Transverse colon (tissue), 4 donors: ENCODE data around the gene PTS. TPM values are rescaled to one million over a fixed set of nuclear protein-coding genes. Genes with fewer than 3 reads are reported as not detected.
"Not testable (repeated sequence)": the region's sequence is repeated elsewhere in the genome, so short reads cannot be mapped to it uniquely, and the experiment has no call there.

Source experiments
- DNase-seq: peaks from one replicate; pipeline ENCODE4 v3.0.0-alpha.2; 2019
- H3K27ac ChIP-seq, 4 donors: fragments of 200-600 bp; sonication (generic); 2 replicates each; pipeline ENCODE4 v1.5.1; 2016 to 2018; ENCODE audit warnings: inconsistent platforms in 4 of 4
- H3K27me3 ChIP-seq: fragments of 200-600 bp; sonication (generic); 2 replicates; pipeline ENCODE4 v1.5.1; 2017; ENCODE audit warnings: inconsistent platforms
- H3K36me3 ChIP-seq, 4 donors: fragments of 200-600 bp; sonication (generic); 2 replicates each; pipeline ENCODE4 v1.5.1; 2017 to 2019; ENCODE audit warnings: inconsistent platforms in 4 of 4
- H3K4me1 ChIP-seq, 4 donors: fragments of 200-600 bp; sonication (generic); 2 replicates each; pipeline ENCODE4 v1.5.1; 2017 to 2020; ENCODE audit warnings: inconsistent platforms in 4 of 4
- H3K4me3 ChIP-seq, 4 donors: fragments of 200-600 bp; sonication (generic); 1 replicate in 1 of 4; 2 replicates in 3 of 4; pipeline versions ENCODE4 v1.5.1 to v1.6.1; 2017 to 2019; ENCODE audit warnings: inconsistent platforms in 4 of 4
- H3K9me3 ChIP-seq, 2 donors: fragments of 200-600 bp; sonication (generic); 2 replicates each; pipeline ENCODE4 v1.5.1; 2017 to 2019; ENCODE audit warnings: inconsistent platforms in 2 of 2
- CTCF ChIP-seq, 5 experiments: fragments of 200-600 bp in 3 of 5; fragments of 450-650 bp in 2 of 5; sonication (generic) in 3 of 5; IDR thresholded peaks; 1 replicate in 2 of 5; 2 replicates in 3 of 5; pipeline ENCODE4 v1.5.1; 2016 to 2017; ENCODE audit warnings: antibody characterized with exemption in 5 of 5, inconsistent platforms in 3 of 5, mild to moderate bottlenecking in 2 of 5, moderate library complexity in 1 of 5
- EP300 ChIP-seq: sonication (generic); formaldehyde crosslinking; IDR thresholded peaks from one replicate; pipeline ENCODE4 v1.6.1; 2017; ENCODE audit warnings: antibody characterized with exemption, low read depth
- POLR2A ChIP-seq: fragments of 450-650 bp; IDR thresholded peaks from one replicate; pipeline ENCODE4 v1.6.1; 2016; ENCODE audit warnings: antibody characterized with exemption, mild to moderate bottlenecking, moderate library complexity
- POLR2AphosphoS5 ChIP-seq, 3 donors: sonication (generic); formaldehyde crosslinking; IDR thresholded peaks; one replicate each; pipeline ENCODE4 v1.6.1; 2016; ENCODE audit warnings: antibody characterized with exemption in 3 of 3
- WGBS, 2 donors: methylation state at CpG; one replicate each; pipeline ENCODE4 v1.1.5; 2018; ENCODE audit warnings: low coverage in 1 of 2; 5-methylcytosine and 5-hydroxymethylcytosine counted together
- in situ Hi-C, 4 donors: fragments of 200-750 bp; cut with MboI; loops; one replicate each; pipeline versions ENCODE4 v1.15.0 to v1.15.1; 2017; ENCODE audit warnings: low sequenced_read_pairs in 3 of 4, low pct_ligation_motif_present in 1 of 4, low pct_unique_long_range_greater_than_20kb in 1 of 4
- intact Hi-C: fragments of 100-400 bp; cut with DNase I; formaldehyde crosslinking; loops from one replicate; pipeline ENCODE4 v1.15.1; 2023; ENCODE audit warnings: low total_unique reads
- total RNA-seq, 4 donors: library from RNA; depleted of rRNA; stranded (reverse); fragments of >200 nt; gene quantifications; one replicate each; pipeline ENCODE4 v1.1.0, GENCODE V29; 2016

PTS gene
- total RNA-seq, 4 donors from 2014 or later = 9.7 to 29.1 (median 18.7) TPM

- intact Hi-C loops (no loop called here), in situ Hi-C loops (loop anchor here in 2 of 4 donors (10.0 kb wide), 1 partner anchor 65 kb away; no protein-coding TSS in a partner anchor)
- DNase-seq = no peak
- Histone ChIP-seq H3K4me1 (peaks cover 0 to 12% (median 9%) of the 10 kb centered on the region in 4 donors), H3K4me3 (no peak overlapping the region), H3K9me3 (no peaks in the 10 kb centered on the region), H3K27ac (no peak overlapping the region), H3K27me3 (no peaks in the 10 kb centered on the region), H3K36me3 (no peaks in the 10 kb centered on the region)
- TF ChIP-seq POLR2A = no peak
- no peak for TF ChIP-seq EP300
- no peak for TF ChIP-seq CTCF (IDR thresholded peaks at IDR 0.05)
These were observed 46.6 kb upstream of the PTS start for GRCh38 chr11:112179601-112180000.

- TF ChIP-seq CTCF (IDR thresholded peaks at IDR 0.05) (no peak), POLR2A (no peak), POLR2AphosphoS5 (IDR thresholded peaks at IDR 0.05) (no peak), EP300 (no peak)
- in situ Hi-C loops (no loop called here), intact Hi-C loops (no loop called here)
- no peak for DNase-seq
- 60 to 83% methylated on average over 1 of the region's 1 CpG for WGBS, 2 donors
- H3K4me3 ChIP-seq = no peak overlapping the region
- H3K4me1 ChIP-seq = no peaks in the 10 kb centered on the region
- no peak overlapping the region for H3K27ac ChIP-seq
- H3K9me3 ChIP-seq = no peaks in the 10 kb centered on the region
- H3K36me3 ChIP-seq = no peaks in the 10 kb centered on the region
- no peaks in the 10 kb centered on the region for H3K27me3 ChIP-seq
These were observed 43.4 kb upstream of the PTS start for GRCh38 chr11:112182867-112183266.

- no peak for TF ChIP-seq EP300
- no peak for TF ChIP-seq CTCF (IDR thresholded peaks at IDR 0.05)
- no peak for TF ChIP-seq POLR2AphosphoS5 (IDR thresholded peaks at IDR 0.05)
- TF ChIP-seq POLR2A = no peak
- Histone ChIP-seq H3K27ac (no peak overlapping the region), H3K4me1 (no peaks in the 10 kb centered on the region), H3K36me3 (no peaks in the 10 kb centered on the region), H3K9me3 (no peaks in the 10 kb centered on the region), H3K4me3 (no peak overlapping the region), H3K27me3 (no peaks in the 10 kb centered on the region)
- in situ Hi-C loops (no loop called here), intact Hi-C loops (no loop called here)
- DNase-seq = no peak
These were observed 40.3 kb upstream of the PTS start for GRCh38 chr11:112185883-112186282.

- Histone ChIP-seq H3K9me3 (no peaks in the 10 kb centered on the region), H3K27me3 (no peaks in the 10 kb centered on the region), H3K4me1 (no peaks in the 10 kb centered on the region), H3K27ac (no peak overlapping the region), H3K4me3 (no peak overlapping the region), H3K36me3 (no peaks in the 10 kb centered on the region)
- intact Hi-C loops = no loop called here
- in situ Hi-C loops = no loop called here
- DNase-seq = no peak
- TF ChIP-seq POLR2A = no peak
- no peak for TF ChIP-seq POLR2AphosphoS5 (IDR thresholded peaks at IDR 0.05)
- TF ChIP-seq EP300 = no peak
- TF ChIP-seq CTCF (IDR thresholded peaks at IDR 0.05) = no peak
These were observed 39.9 kb upstream of the PTS start for GRCh38 chr11:112186304-112186703.

- H3K9me3 ChIP-seq, H3K27me3 ChIP-seq, in situ Hi-C loops, DNase-seq, intact Hi-C loops, H3K4me3 ChIP-seq, H3K36me3 ChIP-seq, H3K4me1 ChIP-seq, H3K27ac ChIP-seq: not testable (repeated sequence)
- WGBS, 2 donors = 71 to 84% methylated on average over 6 to 11 of the region's 11 CpGs
These were observed 31.1 kb upstream of the PTS start for GRCh38 chr11:112195113-112195512.
